Astrocyte (in vitro differentiated cells and primary cell): ENCODE data around the gene CLEC16A. TPM values are rescaled to one million over a fixed set of nuclear protein-coding genes. Genes with fewer than 3 reads are reported as not detected.

Experiments used
- DNase-seq: peaks from one replicate; pipeline ENCODE4 v3.0.0-alpha.2; 2010; ENCODE audit warnings: low read depth
- FAIRE-seq: peaks from 2 replicates; lab custom pipeline; 2011; peaks lifted over from hg19 to GRCh38; lab: Jason Lieb, UNC
- H2AFZ ChIP-seq: 2 replicates; pipeline ENCODE4 v1.6.0; 2012; ENCODE audit warnings: low read depth, low read length, inconsistent platforms
- H3K27ac ChIP-seq: 2 replicates; pipeline ENCODE4 v1.5.1; 2011; ENCODE audit warnings: low read depth, low read length, inconsistent platforms
- H3K27me3 ChIP-seq: 2 replicates; pipeline ENCODE4 v1.6.0; 2011; ENCODE audit warnings: low read length, inconsistent platforms; ENCODE audit not compliant: insufficient read depth
- H3K36me3 ChIP-seq: 2 replicates; pipeline ENCODE4 v1.5.1; 2011; ENCODE audit warnings: low read length, inconsistent platforms; ENCODE audit not compliant: insufficient read depth
- H3K4me1 ChIP-seq: 2 replicates; pipeline ENCODE4 v1.5.1; 2011; ENCODE audit warnings: low read length, inconsistent platforms; ENCODE audit not compliant: insufficient read depth
- H3K4me2 ChIP-seq: 2 replicates; pipeline ENCODE4 v1.6.0; 2012; ENCODE audit warnings: low read length, inconsistent platforms
- H3K4me3 ChIP-seq: 2 replicates; pipeline ENCODE4 v1.5.1; 2011; ENCODE audit warnings: low read depth, mild to moderate bottlenecking, low read length, inconsistent platforms; ENCODE audit not compliant: insufficient read depth
- H3K79me2 ChIP-seq: 2 replicates; pipeline ENCODE4 v1.6.0; 2012; ENCODE audit warnings: mild to moderate bottlenecking, low read length, inconsistent platforms; ENCODE audit not compliant: insufficient read depth
- H3K9ac ChIP-seq: 2 replicates; pipeline ENCODE4 v1.6.0; 2012; ENCODE audit warnings: mild to moderate bottlenecking, low read length, inconsistent platforms
- H3K9me3 ChIP-seq: 2 replicates; pipeline ENCODE4 v1.5.1; 2012; ENCODE audit warnings: low read depth, mild to moderate bottlenecking, low read length, inconsistent platforms; ENCODE audit not compliant: insufficient read depth
- H4K20me1 ChIP-seq: 2 replicates; pipeline ENCODE4 v1.6.0; 2012; ENCODE audit warnings: low read length, inconsistent platforms; ENCODE audit not compliant: insufficient read depth
- H3K27ac Mint-ChIP-seq: one replicate; pipeline ENCODE4 v1.8.0; 2021; ENCODE audit warnings: mild to moderate bottlenecking, mixed read lengths; ENCODE audit not compliant: unreplicated experiment
- H3K27me3 Mint-ChIP-seq: one replicate; pipeline ENCODE4 v1.8.0; 2021; ENCODE audit warnings: low read depth, mixed read lengths; ENCODE audit not compliant: unreplicated experiment
- H3K36me3 Mint-ChIP-seq: one replicate; pipeline ENCODE4 v1.8.0; 2021; ENCODE audit warnings: low read depth, mixed read lengths; ENCODE audit not compliant: unreplicated experiment
- H3K4me1 Mint-ChIP-seq: one replicate; pipeline ENCODE4 v1.8.0; 2021; ENCODE audit warnings: low read depth, mixed read lengths; ENCODE audit not compliant: unreplicated experiment
- H3K4me3 Mint-ChIP-seq: one replicate; pipeline ENCODE4 v1.8.0; 2021; ENCODE audit warnings: mild to moderate bottlenecking, moderate library complexity, mixed read lengths; ENCODE audit not compliant: unreplicated experiment
- H3K9me3 Mint-ChIP-seq: one replicate; pipeline ENCODE4 v1.8.0; 2021; ENCODE audit warnings: mild to moderate bottlenecking, mixed read lengths; ENCODE audit not compliant: unreplicated experiment
- CTCF ChIP-seq: IDR thresholded peaks from 2 replicates; pipeline ENCODE4 v1.5.1; 2011; ENCODE audit warnings: low read depth, mild to moderate bottlenecking, inconsistent platforms, low read length, moderate library complexity; ENCODE audit not compliant: insufficient read depth
- EZH2 ChIP-seq: IDR thresholded peaks from 2 replicates; pipeline ENCODE4 v1.6.1; 2012; ENCODE audit warnings: mild to moderate bottlenecking, low read length, inconsistent platforms; ENCODE audit not compliant: insufficient read depth
- total RNA-seq: library from RNA; stranded (reverse); gene quantifications from 2 replicates; pipeline ENCODE4 v1.2.1, GENCODE V29; 2021

Gene CLEC16A
- total RNA-seq, 1 donor from 2014 or later: 31.7 TPM

- Histone ChIP-seq H3K27ac (no peak overlapping the region), H2AFZ (no peak overlapping the region), H3K4me1 (peaks cover 6% of the 10 kb centered on the region), H4K20me1 (no peaks in the 10 kb centered on the region), H3K27me3 (no peaks in the 10 kb centered on the region), H3K79me2 (no peaks in the 10 kb centered on the region), H3K36me3 (no peaks in the 10 kb centered on the region), H3K4me2 (no peak overlapping the region), H3K9me3 (no peaks in the 10 kb centered on the region), H3K9ac (no peak overlapping the region), H3K4me3 (no peak overlapping the region)
- FAIRE-seq (no peak), DNase-seq (no peak)
- Mint-ChIP-seq H3K27ac (no peak overlapping the region), H3K4me1 (peaks cover 19% of the 10 kb centered on the region), H3K36me3 (peaks cover 24% of the 10 kb centered on the region), H3K27me3 (no peaks in the 10 kb centered on the region), H3K4me3 (no peak overlapping the region), H3K9me3 (peaks cover 2% of the 10 kb centered on the region)
- no peak for TF ChIP-seq CTCF
- no peak for TF ChIP-seq EZH2
These were observed 67.0 kb downstream of the CLEC16A start for GRCh38 chr16:11011326-11011725.

- Histone ChIP-seq H3K36me3 (no peaks in the 10 kb centered on the region), H3K4me1 (peaks cover 11% of the 10 kb centered on the region), H3K9ac (no peak overlapping the region), H3K27ac (no peak overlapping the region), H3K79me2 (no peaks in the 10 kb centered on the region), H3K4me3 (no peak overlapping the region), H3K4me2 (no peak overlapping the region), H3K9me3 (no peaks in the 10 kb centered on the region), H2AFZ (no peak overlapping the region), H4K20me1 (no peaks in the 10 kb centered on the region), H3K27me3 (no peaks in the 10 kb centered on the region)
- no peaks in the 10 kb centered on the region for H3K27me3 Mint-ChIP-seq
- peaks cover 4% of the 10 kb centered on the region for H3K9me3 Mint-ChIP-seq
- TF ChIP-seq EZH2 (no peak), CTCF (no peak)
- DNase-seq (no peak), FAIRE-seq (no peak)
- no peak overlapping the region for H3K4me3 Mint-ChIP-seq
- H3K36me3 Mint-ChIP-seq: peaks cover 20% of the 10 kb centered on the region
- H3K4me1 Mint-ChIP-seq: peaks cover 9% of the 10 kb centered on the region
- H3K27ac Mint-ChIP-seq: no peak overlapping the region
These were observed 68.5 kb downstream of the CLEC16A start for GRCh38 chr16:11012841-11013240.

GRCh38 chr16:11014136-11014535 lies 69.8 kb downstream of the CLEC16A start:
- Histone ChIP-seq H3K4me3 (no peak overlapping the region), H3K4me2 (no peak overlapping the region), H3K27me3 (no peaks in the 10 kb centered on the region), H3K79me2 (no peaks in the 10 kb centered on the region), H4K20me1 (no peaks in the 10 kb centered on the region), H2AFZ (no peak overlapping the region), H3K9ac (no peak overlapping the region), H3K27ac (no peak overlapping the region), H3K9me3 (no peaks in the 10 kb centered on the region), H3K4me1 (peaks cover 11% of the 10 kb centered on the region), H3K36me3 (no peaks in the 10 kb centered on the region)
- no peak overlapping the region for H3K27ac Mint-ChIP-seq
- peaks cover 17% of the 10 kb centered on the region for H3K36me3 Mint-ChIP-seq
- no peak for DNase-seq
- no peak for TF ChIP-seq EZH2
- no peak for TF ChIP-seq CTCF
- no peaks in the 10 kb centered on the region for H3K27me3 Mint-ChIP-seq
- H3K4me3 Mint-ChIP-seq: no peak overlapping the region
- peaks cover 9% of the 10 kb centered on the region for H3K4me1 Mint-ChIP-seq
- H3K9me3 Mint-ChIP-seq: peaks cover 4% of the 10 kb centered on the region
- no peak for FAIRE-seq
